A549 (cell line): ENCODE results near the gene CACNA1D. TPM values are rescaled to one million over a fixed set of nuclear protein-coding genes. Genes with fewer than 3 reads are reported as not detected.

ENCODE experiments used
- ATAC-seq, 2 experiments: fragments of 200-7000 bp in 1 of 2; fragments of >200 bp in 1 of 2; cut with Nextera tagmentation in 1 of 2; cut with Tn5 transposase in 1 of 2; 3 replicates each; pipeline versions ENCODE4 v1.8.0 to v1.9.1; 2018 to 2020; ENCODE audit warnings: mild to moderate bottlenecking in 1 of 2, moderate library complexity in 1 of 2
- CTCF ChIA-PET: fragments of 300-600 bp; sonication (Branson Sonifier 250); formaldehyde crosslinking; extraction: SDS; loops from one replicate; lab custom pipeline; 2021; ENCODE audit warnings: antibody characterized with exemption, inconsistent platforms; lab: Yijun Ruan, JAX
- POLR2A ChIA-PET: fragments of 350-600 bp; formaldehyde crosslinking; extraction: SDS; loops from one replicate; lab custom pipeline; 2021; ENCODE audit warnings: antibody characterized with exemption, inconsistent platforms; lab: Yijun Ruan, JAX
- DNase-seq, 2 experiments: peaks; one replicate each; pipeline versions ENCODE4 v3.0.0 to v3.0.0-alpha.2; 2011 to 2016; ENCODE audit warnings: low read depth in 1 of 2, low spot score in 1 of 2
- FAIRE-seq: peaks from 2 replicates; lab custom pipeline; 2011; peaks lifted over from hg19 to GRCh38; lab: Jason Lieb, UNC
- H3K27ac ChIP-seq, 2 experiments: fragments of >200 bp; sonication (Bioruptor Twin); formaldehyde crosslinking; 3 replicates each; pipeline ENCODE4 v1.5.1; 2016 to 2017
- H3K4me1 ChIP-seq: fragments of >200 bp; sonication (Bioruptor Twin); formaldehyde crosslinking; 3 replicates; pipeline ENCODE4 v1.6.1; 2016
- H3K4me2 ChIP-seq: fragments of >200 bp; sonication (Bioruptor Twin); formaldehyde crosslinking; 3 replicates; pipeline ENCODE4 v1.6.1; 2016
- H3K4me3 ChIP-seq: fragments of >200 bp; sonication (Bioruptor Twin); formaldehyde crosslinking; 3 replicates; pipeline ENCODE4 v1.5.1; 2016
- H3K9me3 ChIP-seq: fragments of >200 bp; sonication (Bioruptor Twin); formaldehyde crosslinking; 3 replicates; pipeline ENCODE4 v1.6.1; 2016
- CBX8 ChIP-seq: fragments of 200-600 bp; sonication (generic); IDR thresholded peaks from 2 replicates; pipeline ENCODE4 v1.6.1; 2016
- CEBPB ChIP-seq, 2 experiments: fragments of >200 bp in 1 of 2; sonication (Bioruptor Twin) in 1 of 2; formaldehyde crosslinking in 1 of 2; IDR thresholded peaks; 2 replicates each; pipeline ENCODE4 v1.6.1; 2012 to 2016
- CHD2 ChIP-seq: fragments of 150-350 bp; IDR thresholded peaks from 2 replicates; pipeline ENCODE4 v1.6.1; 2014; ENCODE audit warnings: low read length; ENCODE audit not compliant: partially characterized antibody
- CHD4 ChIP-seq: fragments of 200-600 bp; sonication (generic); IDR thresholded peaks from 2 replicates; pipeline ENCODE4 v1.6.1; 2016; ENCODE audit warnings: antibody characterized with exemption, mild to moderate bottlenecking, borderline replicate concordance
- CTCF ChIP-seq: fragments of >200 bp; sonication (Bioruptor Twin); formaldehyde crosslinking; IDR thresholded peaks from 3 replicates; pipeline ENCODE4 v1.5.1; 2016
- EHF ChIP-seq: fragments of 250-450 bp; sonication (Bioruptor Pico); IDR thresholded peaks from 2 replicates; pipeline ENCODE4 v1.5.0; 2020; ENCODE audit warnings: mild to moderate bottlenecking
- ELK1 ChIP-seq: fragments of 150-350 bp; IDR thresholded peaks from 2 replicates; pipeline ENCODE4 v1.6.1; 2014; ENCODE audit warnings: low read depth, mild to moderate bottlenecking, low read length
- ESRRA ChIP-seq: fragments of 150-350 bp; IDR thresholded peaks from 2 replicates; pipeline ENCODE4 v1.6.1; 2014; ENCODE audit warnings: mild to moderate bottlenecking, low read length, borderline replicate concordance
- FOXS1 ChIP-seq: fragments of 250-450 bp; sonication (Bioruptor Pico); IDR thresholded peaks from 2 replicates; pipeline ENCODE4 v1.5.0; 2020; ENCODE audit warnings: mild to moderate bottlenecking, moderate library complexity
- GATA3 ChIP-seq: IDR thresholded peaks from 2 replicates; pipeline ENCODE4 v1.6.1; 2012; ENCODE audit warnings: borderline replicate concordance
- HDAC2 ChIP-seq: fragments of 200-600 bp; sonication (generic); IDR thresholded peaks from 2 replicates; pipeline ENCODE4 v1.6.1; 2016
- HEYL ChIP-seq: fragments of 250-450 bp; sonication (Bioruptor Pico); IDR thresholded peaks from 2 replicates; pipeline ENCODE4 v1.8.0; 2021; ENCODE audit warnings: mild to moderate bottlenecking, moderate library complexity
- HOXA7 ChIP-seq: fragments of 250-450 bp; sonication (Bioruptor Pico); IDR thresholded peaks from 2 replicates; pipeline ENCODE4 v1.5.0; 2020; ENCODE audit warnings: mild to moderate bottlenecking, moderate library complexity
- HOXB5 ChIP-seq: fragments of 250-450 bp; sonication (Bioruptor Pico); IDR thresholded peaks from 2 replicates; pipeline ENCODE4 v1.5.0; 2020; ENCODE audit warnings: mild to moderate bottlenecking, moderate library complexity
- MAFK ChIP-seq: fragments of 450-650 bp; IDR thresholded peaks from 2 replicates; pipeline ENCODE4 v1.6.1; 2014; ENCODE audit not compliant: partially characterized antibody
- NFE2L2 ChIP-seq: fragments of 150-350 bp; conservative IDR thresholded peaks from 2 replicates; pipeline ENCODE4 v1.6.1; 2014; ENCODE audit warnings: low read length
- NR3C1 ChIP-seq: fragments of >200 bp; sonication (Bioruptor Twin); formaldehyde crosslinking; IDR thresholded peaks from 3 replicates; pipeline ENCODE4 v1.6.1; 2017
- POLR2A ChIP-seq: IDR thresholded peaks from 2 replicates; pipeline ENCODE4 v1.6.1; 2012; ENCODE audit warnings: mild to moderate bottlenecking, low read length
- RCOR1 ChIP-seq: fragments of 150-350 bp; IDR thresholded peaks from 2 replicates; pipeline ENCODE4 v1.6.1; 2014; ENCODE audit warnings: antibody characterized with exemption, low read length, low read depth
- RFX5 ChIP-seq: fragments of 450-650 bp; IDR thresholded peaks from 2 replicates; pipeline ENCODE4 v1.7.1; 2014; ENCODE audit warnings: antibody characterized with exemption, mild to moderate bottlenecking, moderate library complexity
- SREBF2 ChIP-seq: fragments of 450-650 bp; IDR thresholded peaks from 2 replicates; pipeline ENCODE4 v1.6.1; 2014; ENCODE audit warnings: mild to moderate bottlenecking, moderate library complexity
- TP53 ChIP-seq: fragments of 250-450 bp; sonication (Bioruptor Pico); IDR thresholded peaks from 2 replicates; pipeline ENCODE4 v1.5.0; 2021; ENCODE audit warnings: mild to moderate bottlenecking, moderate library complexity
- USF2 ChIP-seq: fragments of 450-650 bp; IDR thresholded peaks from 2 replicates; pipeline ENCODE4 v1.6.1; 2014; ENCODE audit warnings: antibody characterized with exemption
- ZC3H11A ChIP-seq: fragments of 450-650 bp; IDR thresholded peaks from 2 replicates; pipeline ENCODE4 v1.6.1; 2014; ENCODE audit warnings: antibody characterized with exemption, mild to moderate bottlenecking
- ZFP36 ChIP-seq: fragments of 450-650 bp; IDR thresholded peaks from 2 replicates; pipeline ENCODE4 v1.6.1; 2014; ENCODE audit warnings: borderline replicate concordance; ENCODE audit not compliant: partially characterized antibody
- ZNF302 ChIP-seq: fragments of 250-450 bp; sonication (Bioruptor Pico); IDR thresholded peaks from 2 replicates; pipeline ENCODE4 v1.9.0; 2021; ENCODE audit warnings: inconsistent platforms, mild to moderate bottlenecking, moderate library complexity
- ZSCAN20 ChIP-seq: fragments of 250-450 bp; sonication (Bioruptor Pico); IDR thresholded peaks from 2 replicates; pipeline ENCODE4 v1.8.0; 2022; ENCODE audit warnings: mild to moderate bottlenecking, moderate library complexity
- WGBS: methylation state at CpG from one replicate; pipeline ENCODE4 v1.1.6; 2017; ENCODE audit errors: missing lambda C conversion rate; 5-methylcytosine and 5-hydroxymethylcytosine counted together
- polyA plus RNA-seq, 4 experiments: library from polyadenylated mRNA; depleted of rRNA in 3 of 4; stranded (reverse); fragments of >200 nt; fragmentation: RNase III in 1 of 4; extraction: RNeasy Plus Mini Kit Qiagen cat#74134 plus additional on column Dnase treatment in 1 of 4; gene quantifications; 2 replicates in 3 of 4; 3 replicates in 1 of 4; pipeline ENCODE4 v1.2.3, GENCODE V29; 2011 to 2017
- TF ChIP-seq, protein P1 (sequence below): fragments of 250-450 bp; sonication (Bioruptor Pico); IDR thresholded peaks from 2 replicates; pipeline ENCODE4 v1.5.0; 2021; ENCODE audit warnings: mild to moderate bottlenecking, moderate library complexity, borderline replicate concordance

The CACNA1D gene
- polyA plus RNA-seq, 2 of the 4 experiments (the other 2 are of a cell fraction), result 1.1 to 10.7 TPM

DNA sequence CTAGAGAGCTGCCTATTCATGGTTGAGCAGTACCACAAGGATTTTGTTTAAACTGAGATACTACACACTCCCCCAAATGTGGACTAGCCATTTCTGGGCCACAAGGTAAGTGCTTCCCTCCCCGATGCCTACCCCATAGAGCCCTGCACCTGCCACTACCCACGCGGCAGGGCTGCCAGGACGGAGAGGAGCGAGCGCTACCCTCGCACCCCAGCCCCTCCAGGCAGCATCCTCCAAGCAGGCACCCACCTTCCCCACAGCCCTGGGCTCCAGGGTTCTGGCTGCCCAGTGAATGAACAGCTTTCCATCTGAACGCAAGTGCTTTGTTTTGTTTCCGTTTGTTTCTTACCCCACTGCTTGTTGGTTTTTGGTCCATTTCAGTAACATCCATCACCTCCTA lies 292.6 kb downstream of the CACNA1D start:
- POLR2A ChIA-PET, result no interaction called here
- Histone ChIP-seq H3K4me3 (no peak overlapping the region), H3K4me1 (no peaks in the 10 kb centered on the region), H3K4me2 (no peak overlapping the region), H3K27ac (no peak overlapping the region), H3K9me3 (no peaks in the 10 kb centered on the region)
- no peak for TF ChIP-seq ZC3H11A
- TF ChIP-seq HDAC2, result no peak
- no peak for TF ChIP-seq GATA3
- TF ChIP-seq, protein P1, sequence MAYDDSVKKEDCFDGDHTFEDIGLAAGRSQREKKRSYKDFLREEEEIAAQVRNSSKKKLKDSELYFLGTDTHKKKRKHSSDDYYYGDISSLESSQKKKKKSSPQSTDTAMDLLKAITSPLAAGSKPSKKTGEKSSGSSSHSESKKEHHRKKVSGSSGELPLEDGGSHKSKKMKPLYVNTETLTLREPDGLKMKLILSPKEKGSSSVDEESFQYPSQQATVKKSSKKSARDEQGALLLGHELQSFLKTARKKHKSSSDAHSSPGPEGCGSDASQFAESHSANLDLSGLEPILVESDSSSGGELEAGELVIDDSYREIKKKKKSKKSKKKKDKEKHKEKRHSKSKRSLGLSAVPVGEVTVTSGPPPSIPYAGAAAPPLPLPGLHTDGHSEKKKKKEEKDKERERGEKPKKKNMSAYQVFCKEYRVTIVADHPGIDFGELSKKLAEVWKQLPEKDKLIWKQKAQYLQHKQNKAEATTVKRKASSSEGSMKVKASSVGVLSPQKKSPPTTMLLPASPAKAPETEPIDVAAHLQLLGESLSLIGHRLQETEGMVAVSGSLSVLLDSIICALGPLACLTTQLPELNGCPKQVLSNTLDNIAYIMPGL, result no peak
- TF ChIP-seq RFX5, result no peak
- no peak for TF ChIP-seq ESRRA
- no peak for TF ChIP-seq CHD2
- TF ChIP-seq NR3C1, result no peak
- TF ChIP-seq FOXS1 (CRISPR knock-in tag), result no peak
- no peak for TF ChIP-seq CTCF
- no peak for TF ChIP-seq CBX8
- no peak for TF ChIP-seq HOXA7 (CRISPR knock-in tag)
- no peak for TF ChIP-seq NFE2L2
- no peak for TF ChIP-seq ZFP36
- no peak for TF ChIP-seq RCOR1
- no peak for TF ChIP-seq POLR2A
- TF ChIP-seq USF2, result no peak
- TF ChIP-seq TP53 (CRISPR knock-in tag), result no peak
- no peak for TF ChIP-seq SREBF2
- ATAC-seq (no peak), DNase-seq (no peak), FAIRE-seq (no peak)
- WGBS, result 49% methylated on average over 9 of the region's 9 CpGs
- CTCF ChIA-PET, result interaction anchor here (0.6 kb wide), 1 partner anchor 10 kb away, joined by 3 read pairs; no protein-coding TSS in a partner anchor

GRCh38 chr3:53788038-53788437 lies 293.6 kb downstream of the CACNA1D start:
- Histone ChIP-seq H3K9me3 (no peaks in the 10 kb centered on the region), H3K27ac (no peak overlapping the region), H3K4me2 (no peak overlapping the region)
- 47% methylated on average over 5 of the region's 5 CpGs for WGBS
- POLR2A ChIA-PET, result no interaction called here
- FAIRE-seq (no peak), ATAC-seq (no peak)
- TF ChIP-seq CHD4 (no peak), ELK1 (no peak), HEYL (no peak), USF2 (no peak), MAFK (no peak), EHF (CRISPR knock-in tag) (no peak), HOXA7 (CRISPR knock-in tag) (no peak), ZNF302 (CRISPR knock-in tag) (no peak), ZSCAN20 (CRISPR knock-in tag) (no peak), CEBPB (IDR thresholded peaks at IDR 0.05) (no peak), HOXB5 (no peak)
- TF ChIP-seq, all 56 proteins: peak for 0
- no peak overlapping the region for H3K4me3 ChIP-seq
- DNase-seq, result no peak
- no peaks in the 10 kb centered on the region for H3K4me1 ChIP-seq
- CTCF ChIA-PET, result interaction anchor here (1.2 kb wide), 1 partner anchor 10 kb away, joined by 3 read pairs; no protein-coding TSS in a partner anchor
